GM18505 (cell line): ENCODE data around the gene ADAP1.

ENCODE experiments used
- ATAC-seq: cut with Tn5 transposase; IDR thresholded peaks from one replicate; pipeline ENCODE4 v1.9.1; 2021; ENCODE audit not compliant: unreplicated experiment
- POLR2A ChIP-seq: IDR thresholded peaks from 4 replicates; pipeline ENCODE4 v1.6.1; 2011; ENCODE audit warnings: borderline replicate concordance; ENCODE audit not compliant: insufficient read depth, insufficient read length; ENCODE audit errors: extremely low read depth

Gene ADAP1

DNA sequence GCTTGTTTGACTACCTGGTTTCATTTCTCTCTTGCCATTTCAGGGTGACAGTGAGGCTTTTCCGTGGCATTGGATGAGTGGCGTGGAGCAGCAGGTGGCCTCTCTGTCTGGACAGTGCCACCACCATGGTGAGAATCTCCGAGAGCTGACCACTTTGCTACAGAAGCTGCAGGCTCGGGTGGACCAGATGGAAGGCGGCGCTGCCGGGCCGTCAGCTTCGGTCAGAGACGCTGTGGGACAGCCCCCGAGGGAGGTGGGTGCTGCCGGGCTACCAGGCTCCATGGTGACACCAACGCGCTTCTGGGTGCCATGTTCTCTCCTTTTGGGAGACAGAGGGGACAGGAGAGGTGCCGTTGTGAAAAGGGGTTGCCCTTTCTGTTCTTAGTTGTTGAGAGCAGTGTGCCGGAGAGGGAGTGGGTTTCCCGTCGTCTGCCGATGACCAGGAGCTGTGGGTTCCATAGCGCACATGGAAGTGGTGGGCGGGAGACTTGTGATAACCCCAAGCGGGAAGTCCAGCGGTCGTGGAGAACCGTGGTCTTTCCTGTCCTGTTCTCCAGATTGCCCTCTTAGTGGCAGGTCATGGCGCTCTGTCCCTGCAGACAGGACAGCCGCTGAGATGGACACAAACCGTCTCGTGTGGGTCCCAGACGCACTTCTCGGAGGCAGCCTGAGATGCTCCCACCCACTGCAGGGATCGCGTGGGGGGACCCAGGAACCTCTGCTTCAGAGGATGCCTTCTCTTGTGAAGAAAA is 100.9 kb downstream of the ADAP1 start:
- TF ChIP-seq POLR2A: no peak

DNA sequence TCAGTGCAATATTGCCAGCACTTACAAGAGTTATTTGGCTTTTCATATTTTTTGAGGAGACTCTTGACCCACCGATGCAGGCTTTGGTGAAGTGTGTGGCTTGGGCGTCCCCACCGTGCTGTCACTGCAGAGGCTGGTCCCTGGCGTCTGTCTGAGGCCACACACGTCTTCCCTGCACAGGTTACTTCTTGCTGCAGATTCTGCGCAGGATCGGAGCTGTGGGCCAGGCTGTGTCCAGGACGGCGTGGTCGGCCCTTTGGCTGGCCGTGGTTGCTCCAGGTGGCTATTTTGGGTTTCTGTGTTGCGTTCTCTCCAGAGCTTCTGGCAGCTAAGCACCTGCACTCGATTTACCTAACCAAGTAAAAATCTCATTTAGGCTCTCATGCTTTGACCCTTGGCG is 103.3 kb downstream of the ADAP1 start:
- TF ChIP-seq POLR2A: no peak
- no peak for ATAC-seq

More for the DNA sequence above, 100.9 kb downstream of the ADAP1 start:
- ATAC-seq: no peak

DNA sequence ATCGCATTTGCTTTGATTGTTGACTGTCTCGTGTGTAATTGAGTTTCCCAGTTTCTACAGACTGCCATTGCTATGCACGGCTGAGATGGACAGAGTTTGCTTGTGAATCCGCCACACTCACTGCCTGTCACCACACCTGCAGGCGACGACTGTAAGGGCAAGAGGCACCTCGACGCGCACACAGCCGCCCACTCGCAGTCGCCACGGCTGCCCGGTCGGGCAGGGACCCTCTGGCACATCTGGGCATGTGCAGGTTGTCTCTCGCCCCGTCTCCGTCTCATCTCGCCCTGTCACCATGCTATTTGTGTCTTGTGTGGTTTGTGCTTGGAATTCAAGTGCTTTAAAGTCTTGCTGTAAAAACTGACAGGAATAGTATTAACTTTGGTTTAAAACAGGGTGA is 104.7 kb downstream of the ADAP1 start:
- ATAC-seq: no peak
- no peak for TF ChIP-seq POLR2A

GRCh38 chr7:849145-849544 is 105.3 kb downstream of the ADAP1 start:
- ATAC-seq: no peak
- no peak for TF ChIP-seq POLR2A
